SK-N-SH treated with all-trans-retinoic acid at 6 μM for 48 hours (cell line): ENCODE data around the gene STT3B.

ENCODE experiments used
- ARNTL ChIP-seq: fragments of 450-650 bp; formaldehyde crosslinking; IDR thresholded peaks from 2 replicates; pipeline ENCODE4 v1.5.0; 2020; ENCODE audit warnings: low read depth, mild to moderate bottlenecking, moderate library complexity, borderline replicate concordance
- CSDC2 ChIP-seq: fragments of 250-450 bp; sonication (Bioruptor Pico); IDR thresholded peaks from 2 replicates; pipeline ENCODE4 v1.5.0; 2020; ENCODE audit warnings: mild to moderate bottlenecking, moderate library complexity
- GLIS3 ChIP-seq: fragments of 250-450 bp; sonication (Bioruptor Pico); IDR thresholded peaks from 2 replicates; pipeline ENCODE4 v1.5.0; 2020; ENCODE audit warnings: mild to moderate bottlenecking, moderate library complexity
- TCF4 ChIP-seq: fragments of 250-450 bp; sonication (Bioruptor Pico); IDR thresholded peaks from 2 replicates; pipeline ENCODE4 v1.8.0; 2021; ENCODE audit warnings: mild to moderate bottlenecking, moderate library complexity, borderline replicate concordance
- ZFP3 ChIP-seq: fragments of 250-450 bp; sonication (Bioruptor Pico); IDR thresholded peaks from 2 replicates; pipeline ENCODE4 v1.5.0; 2020; ENCODE audit warnings: mild to moderate bottlenecking, moderate library complexity

GRCh38 chr3:31536497-31536896, 3.8 kb downstream of the STT3B start:
- no peak for TF ChIP-seq GLIS3 (CRISPR knock-in tag)
- no peak for TF ChIP-seq ARNTL (CRISPR knock-in tag)
- TF ChIP-seq ZFP3 (CRISPR knock-in tag): no peak
- no peak for TF ChIP-seq CSDC2 (CRISPR knock-in tag)
- TF ChIP-seq TCF4: no peak
